Mammary epithelial cell (primary cell): ENCODE measurements around the gene CDH13.

Experiments
- CTCF ChIP-seq, 2 donors: IDR thresholded peaks in 1 of 2; conservative IDR thresholded peaks in 1 of 2; 2 replicates each; pipeline ENCODE4 v1.5.1; 2011 to 2012; ENCODE audit warnings: inconsistent platforms in 2 of 2, low read length in 2 of 2, mild to moderate bottlenecking in 2 of 2, control low read depth in 1 of 2, low read depth in 1 of 2; ENCODE audit not compliant: insufficient read depth in 1 of 2; ENCODE audit errors: extremely low read depth in 1 of 2
- EZH2 ChIP-seq: IDR thresholded peaks from 2 replicates; pipeline ENCODE4 v1.6.1; 2012; ENCODE audit warnings: low read length, inconsistent platforms, borderline replicate concordance

DNA sequence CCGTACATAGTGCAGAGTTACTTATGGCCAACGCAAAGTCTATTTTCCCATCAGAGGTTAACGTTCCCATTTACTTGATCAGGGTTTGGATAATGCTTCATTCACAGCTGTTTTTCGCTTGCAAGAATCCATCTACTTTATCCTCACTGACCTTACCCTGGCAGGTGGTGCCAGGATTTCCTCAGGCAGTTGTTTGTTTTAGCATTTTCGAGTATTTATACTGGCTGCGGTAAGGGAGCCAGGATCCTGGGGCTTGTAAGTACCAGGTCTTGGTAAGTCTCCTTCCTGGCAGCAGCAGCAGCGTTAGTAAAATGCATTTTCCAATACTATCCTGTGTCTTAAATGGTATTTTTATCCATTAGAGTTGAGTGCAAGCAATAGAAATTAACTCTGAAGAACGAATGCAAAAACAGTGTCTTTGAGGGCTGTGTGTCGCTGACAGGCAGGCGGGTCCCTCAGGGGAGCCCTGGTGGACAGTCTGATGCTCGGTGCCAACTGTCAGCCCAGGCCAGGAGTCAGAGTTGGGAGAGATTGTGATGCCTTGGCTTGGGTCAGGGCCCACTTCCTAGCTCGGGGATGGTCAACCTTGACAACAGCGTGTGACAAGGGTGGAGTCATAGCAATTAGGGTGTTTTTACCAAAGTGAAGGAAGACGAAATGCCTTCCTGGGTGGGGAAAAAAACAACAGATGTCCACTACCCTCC, 1088.6 kb downstream of the CDH13 start:
- TF ChIP-seq CTCF (conservative IDR thresholded peaks at IDR 0.05 in 1 of 2, IDR thresholded peaks at IDR 0.05 in 1 of 2; ENCODE audit: extremely low read depth in 1 of 2, insufficient read depth in 1 of 2, low read depth in 1 of 2, low read length in 2 of 2), result no peak
- TF ChIP-seq EZH2, result no peak
